NB4 (cell line): ENCODE data around the gene CELF5.
"Not testable (repeated sequence)": the region's sequence is repeated elsewhere in the genome, so short reads cannot be mapped to it uniquely, and the experiment has no call there.

ENCODE experiments used
- DNase-seq: peaks from one replicate; pipeline ENCODE4 v3.0.0; 2010; ENCODE audit warnings: low read depth
- H3K4me3 ChIP-seq: one replicate; pipeline ENCODE4 v1.5.1; 2011; ENCODE audit warnings: mild to moderate bottlenecking, low read depth, low read length, moderate library complexity
- CTCF ChIP-seq: IDR thresholded peaks from one replicate; pipeline ENCODE4 v1.5.1; 2012; ENCODE audit warnings: low read depth, low read length
- MYC ChIP-seq: IDR thresholded peaks from 2 replicates; pipeline ENCODE4 v1.6.1; 2011; ENCODE audit warnings: low read depth, low read length
- POLR2A ChIP-seq: IDR thresholded peaks from 2 replicates; pipeline ENCODE4 v1.6.1; 2011; ENCODE audit warnings: mild to moderate bottlenecking; ENCODE audit not compliant: insufficient read length; ENCODE audit errors: extremely low read depth
- TF ChIP-seq, protein P1 (sequence below): IDR thresholded peaks from 2 replicates; pipeline ENCODE4 v1.6.1; 2011; ENCODE audit warnings: low read depth, low read length

The CELF5 gene

GRCh38 chr19:3296034-3296433 lies 71.6 kb downstream of the CELF5 start:
- TF ChIP-seq CTCF (no peak), MYC (no peak), POLR2A (no peak)
- TF ChIP-seq, protein P1, sequence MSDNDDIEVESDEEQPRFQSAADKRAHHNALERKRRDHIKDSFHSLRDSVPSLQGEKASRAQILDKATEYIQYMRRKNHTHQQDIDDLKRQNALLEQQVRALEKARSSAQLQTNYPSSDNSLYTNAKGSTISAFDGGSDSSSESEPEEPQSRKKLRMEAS: no peak
- no peak for DNase-seq
- H3K4me3 ChIP-seq: no peak overlapping the region

DNA sequence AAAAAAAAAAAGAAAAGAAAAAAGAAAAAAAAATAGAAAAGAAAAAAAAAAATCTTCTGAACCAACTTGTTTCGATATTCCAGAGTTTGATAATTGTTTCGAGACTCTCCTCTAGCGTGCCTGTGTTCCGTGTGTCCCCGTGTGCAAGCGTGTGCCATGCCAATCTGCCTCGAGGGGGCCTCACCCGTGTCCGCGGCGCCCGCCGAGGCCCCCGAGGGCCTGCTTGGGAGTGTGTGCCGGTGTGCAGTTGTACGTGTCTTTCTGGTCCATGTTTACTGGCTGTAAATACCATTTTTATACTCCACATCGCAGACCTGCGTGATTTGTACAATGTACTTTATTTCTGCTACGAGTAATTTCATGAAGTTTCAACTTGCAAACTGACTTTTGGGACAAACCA lies 72.0 kb downstream of the CELF5 start:
- no peak for TF ChIP-seq MYC
- no peak for TF ChIP-seq POLR2A
- TF ChIP-seq, protein P1: no peak
- TF ChIP-seq CTCF: no peak
- no peak for DNase-seq
- H3K4me3 ChIP-seq: no peak overlapping the region

DNA sequence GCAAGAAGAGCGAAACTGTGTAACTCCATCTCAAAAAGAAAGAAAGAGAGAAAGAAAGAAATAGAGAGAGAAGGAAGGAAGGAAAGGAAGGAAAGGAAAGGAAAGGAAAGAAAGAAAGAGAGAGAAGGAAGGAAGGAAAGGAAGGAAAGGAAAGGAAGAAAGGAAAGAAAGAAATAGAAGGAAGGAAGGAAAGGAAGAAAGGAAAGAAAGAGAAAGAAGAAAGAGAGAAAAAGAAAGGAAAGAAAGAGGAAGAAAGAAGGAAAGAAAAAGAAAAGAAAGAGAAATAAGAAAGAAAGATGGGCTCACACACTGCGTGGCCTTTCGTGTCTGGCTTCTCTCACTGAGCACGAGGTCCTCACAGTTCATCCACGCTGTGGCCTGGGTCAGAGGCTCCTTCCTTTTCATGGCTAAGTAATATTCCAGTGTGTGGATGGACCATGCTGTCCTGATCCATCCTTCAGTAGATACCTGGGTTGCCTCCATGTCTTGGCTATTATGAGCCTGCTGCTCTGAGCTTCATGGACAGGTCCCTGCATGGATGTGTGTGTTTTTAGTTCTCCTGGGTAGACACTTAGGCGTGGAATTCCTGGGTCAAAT lies 74.5 kb downstream of the CELF5 start:
- no peak overlapping the region for H3K4me3 ChIP-seq
- TF ChIP-seq MYC (no peak), CTCF (no peak), POLR2A (no peak)
- TF ChIP-seq, protein P1: no peak
- no peak for DNase-seq

DNA sequence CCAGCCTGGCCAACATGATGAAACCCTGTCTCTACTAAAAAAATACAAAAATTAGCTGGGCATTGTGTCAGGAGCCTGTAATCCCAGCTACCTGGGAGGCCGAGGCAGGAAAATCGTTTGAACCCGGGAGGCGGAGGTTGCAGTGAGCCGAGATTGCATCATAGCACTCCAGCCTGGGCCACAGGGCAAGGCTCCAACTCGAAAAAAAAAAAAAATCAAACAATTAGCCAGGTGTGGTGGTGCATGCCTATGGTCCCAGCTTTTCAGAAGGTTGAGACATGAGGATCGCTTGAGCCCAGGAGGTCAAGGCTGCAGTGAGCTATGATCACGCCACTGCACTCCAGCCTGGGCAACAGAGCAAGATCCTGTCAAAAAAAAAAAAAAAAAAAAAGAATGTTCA lies 76.1 kb downstream of the CELF5 start:
- H3K4me3 ChIP-seq, DNase-seq: not testable (repeated sequence)

DNA sequence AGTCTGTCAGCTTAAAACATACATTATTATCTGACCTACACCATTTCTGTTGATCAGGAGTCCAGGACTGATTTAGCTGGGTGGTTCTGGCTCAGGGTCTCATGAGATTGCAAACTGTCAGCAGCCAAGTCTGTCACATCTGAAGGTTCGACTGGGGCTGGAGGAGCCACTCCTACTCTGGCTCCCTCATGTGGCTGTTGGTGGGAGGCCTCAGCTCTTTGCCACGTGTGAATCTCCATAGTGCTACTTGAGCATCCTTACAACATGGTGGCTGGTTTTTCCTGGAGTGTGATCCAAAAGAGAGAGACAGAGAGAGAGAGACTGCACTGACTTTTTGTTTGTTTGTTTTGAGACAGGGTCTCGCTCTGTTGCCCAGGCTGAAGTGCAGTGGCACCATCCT lies 78.3 kb downstream of the CELF5 start:
- TF ChIP-seq POLR2A (no peak), CTCF (peak; percentile 30)
- H3K4me3 ChIP-seq: no peak overlapping the region
- DNase-seq: peak; percentile 30

DNA sequence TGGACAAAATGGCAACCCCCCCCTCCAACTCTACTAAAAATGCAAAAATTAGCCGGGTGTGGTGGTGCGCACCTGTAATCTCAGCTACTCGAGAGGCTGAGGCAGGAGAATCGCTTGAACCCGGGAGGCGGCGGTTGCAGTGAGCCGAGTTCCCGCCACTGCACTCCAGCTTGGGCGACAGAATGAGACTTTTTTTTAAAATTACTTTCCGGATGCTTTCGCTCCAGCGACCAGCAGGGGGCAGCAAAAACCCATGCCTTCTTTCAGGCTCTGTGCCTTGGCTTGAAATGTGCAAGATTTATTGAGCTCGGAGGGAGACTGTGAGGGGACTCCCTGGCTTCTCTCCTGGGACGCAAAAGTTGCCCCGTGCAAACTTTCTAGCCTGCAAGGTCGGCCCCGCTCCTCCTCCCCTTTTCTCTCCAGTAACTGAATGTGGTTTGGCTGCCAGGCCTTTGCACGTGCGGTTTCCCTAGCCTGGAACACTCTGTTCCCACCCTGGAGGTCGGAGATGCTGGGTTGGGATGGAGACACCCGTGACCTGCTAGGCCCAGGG lies 80.5 kb downstream of the CELF5 start:
- DNase-seq: peak; percentile 71
- no peak overlapping the region for H3K4me3 ChIP-seq
- TF ChIP-seq CTCF: peak; percentile 58
- TF ChIP-seq MYC: no peak
